Adrenal gland (tissue), 12 donors: Measurements from ENCODE around the gene FBLN7. TPM values are rescaled to one million over a fixed set of nuclear protein-coding genes. Genes with fewer than 3 reads are reported as not detected.

Experiments used
- DNase-seq, 7 donors: peaks; one replicate each; pipeline ENCODE4 v3.0.0-alpha.2; 2019 to 2020
- H3K27ac ChIP-seq, 5 donors: fragments of 200-600 bp; sonication (generic) in 4 of 5; 1 replicate in 3 of 5; 2 replicates in 2 of 5; pipeline versions ENCODE4 v1.5.1 to v1.8.0; 2016 to 2020; ENCODE audit warnings: mild to moderate bottlenecking in 1 of 5
- H3K27me3 ChIP-seq: fragments of 200-600 bp; 2 replicates; pipeline ENCODE4 v1.8.0; 2021
- H3K36me3 ChIP-seq, 2 donors: fragments of 200-600 bp; replicated peaks in 1 of 2; 1 replicate in 1 of 2; 2 replicates in 1 of 2; pipeline versions ENCODE4 v1.5.1 to v1.8.0; 2018 to 2022
- H3K4me1 ChIP-seq, 2 donors: fragments of 200-600 bp; replicated peaks in 1 of 2; 1 replicate in 1 of 2; 2 replicates in 1 of 2; pipeline versions ENCODE4 v1.5.1 to v1.8.0; 2018 to 2021
- H3K4me3 ChIP-seq, 4 donors: fragments of 200-600 bp; sonication (generic) in 3 of 4; one replicate each; pipeline ENCODE4 v1.5.1; 2016 to 2018
- H3K9me3 ChIP-seq, 3 donors: fragments of 200-600 bp; sonication (generic) in 1 of 3; replicated peaks in 1 of 3; 1 replicate in 2 of 3; 2 replicates in 1 of 3; pipeline versions ENCODE4 v1.5.1 to v1.8.0; 2016 to 2021
- POLR2A ChIP-seq, 2 donors: fragments of 450-650 bp; IDR thresholded peaks; one replicate each; pipeline ENCODE4 v1.6.1; 2017; ENCODE audit warnings: antibody characterized with exemption in 2 of 2, mild to moderate bottlenecking in 2 of 2, moderate library complexity in 1 of 2
- WGBS, 4 donors: extraction: QIAGEN DNeasy Blood & Tissue Kit in 2 of 4; methylation state at CpG; one replicate each; pipeline versions ENCODE4 v1.1.5 to v1.1.7; 2013 to 2017; 5-methylcytosine and 5-hydroxymethylcytosine counted together
- intact Hi-C, 2 donors: fragments of 100-400 bp; cut with DNase I; formaldehyde crosslinking; loops; one replicate each; pipeline versions ENCODE4 v1.14.1 to v1.15.0; 2022 to 2023
- polyA plus RNA-seq, 3 donors: library from polyadenylated mRNA; stranded (reverse); fragments of 200-250 nt in 2 of 3; fragments of 350-450 nt in 1 of 3; fragmentation: Illumina TruSeq in 1 of 3; extraction: RNeasy Lipid Tissue Mini Kit (QIAGEN cat#74804) in 1 of 3; gene quantifications; one replicate each; pipeline ENCODE4 v1.2.3, GENCODE V29; 2013 to 2014
- total RNA-seq, 9 donors: library from RNA; depleted of rRNA in 4 of 9; stranded (reverse); fragments of >200 nt in 4 of 9; fragments of 120-200 nt in 1 of 9; fragmentation: NEBNext Ultra II Directional in 1 of 9; extraction: Animal tissue kit (Norgen Biotek cat#: 25700) in 1 of 9; gene quantifications; one replicate each; pipeline versions ENCODE4 v1.1.0 to v1.2.4, GENCODE V29; 2013 to 2023
- TF ChIP-seq, protein P1 (sequence below), 6 experiments: fragments of 450-650 bp in 4 of 6; fragments of 200-600 bp in 2 of 6; sonication (generic) in 1 of 6; IDR thresholded peaks; 1 replicate in 5 of 6; 2 replicates in 1 of 6; pipeline versions ENCODE4 v1.5.1 to v1.8.0; 2016 to 2021; ENCODE audit warnings: antibody characterized with exemption in 6 of 6, mild to moderate bottlenecking in 2 of 6, moderate library complexity in 1 of 6
- donor health status: healthy with polysubstance abuse.
- donor health status: Bipolar disorder and iron deficiency.
- donor health status: DM: yes; HTN: yes; CAD: no.
- donor health status: DM: no; HTN: no; CAD: no.
- donor health status: DM: no; HTN: no; CAD: no.
- donor health status: DM: yes; HTN: yes; CAD: no.

FBLN7 gene
- total and polyA plus RNA-seq, 12 donors = 0.50 to 12.6 (median 6.4) TPM

DNA sequence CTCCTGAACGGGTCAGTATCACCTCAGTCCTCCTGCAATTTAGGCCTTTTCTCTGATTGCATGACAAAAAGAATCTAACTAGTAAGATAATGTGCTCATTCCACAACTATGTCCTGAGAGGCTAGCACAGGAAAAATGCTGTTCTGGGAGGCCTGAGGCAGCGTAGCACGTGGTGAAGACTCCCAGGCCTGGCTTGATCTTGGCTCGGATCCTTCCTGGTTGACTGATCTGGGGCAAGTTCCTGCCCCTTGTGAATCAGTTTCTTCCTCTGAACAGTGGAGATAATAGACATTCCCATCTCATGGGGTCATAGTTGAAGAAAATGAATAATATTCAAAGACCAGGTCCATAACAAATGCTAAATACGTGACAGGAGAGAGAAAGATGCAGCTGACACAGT, 12.3 kb downstream of the FBLN7 start:
- Histone ChIP-seq H3K9me3 (no peaks in the 10 kb centered on the region), H3K27ac (peak overlapping the region in 1 of 5 donors; percentile 53), H3K36me3 (no peaks in the 10 kb centered on the region), H3K4me3 (no peak overlapping the region), H3K27me3 (no peaks in the 10 kb centered on the region), H3K4me1 (no peaks in the 10 kb centered on the region)
- intact Hi-C loops = no loop called here
- TF ChIP-seq, protein P1, sequence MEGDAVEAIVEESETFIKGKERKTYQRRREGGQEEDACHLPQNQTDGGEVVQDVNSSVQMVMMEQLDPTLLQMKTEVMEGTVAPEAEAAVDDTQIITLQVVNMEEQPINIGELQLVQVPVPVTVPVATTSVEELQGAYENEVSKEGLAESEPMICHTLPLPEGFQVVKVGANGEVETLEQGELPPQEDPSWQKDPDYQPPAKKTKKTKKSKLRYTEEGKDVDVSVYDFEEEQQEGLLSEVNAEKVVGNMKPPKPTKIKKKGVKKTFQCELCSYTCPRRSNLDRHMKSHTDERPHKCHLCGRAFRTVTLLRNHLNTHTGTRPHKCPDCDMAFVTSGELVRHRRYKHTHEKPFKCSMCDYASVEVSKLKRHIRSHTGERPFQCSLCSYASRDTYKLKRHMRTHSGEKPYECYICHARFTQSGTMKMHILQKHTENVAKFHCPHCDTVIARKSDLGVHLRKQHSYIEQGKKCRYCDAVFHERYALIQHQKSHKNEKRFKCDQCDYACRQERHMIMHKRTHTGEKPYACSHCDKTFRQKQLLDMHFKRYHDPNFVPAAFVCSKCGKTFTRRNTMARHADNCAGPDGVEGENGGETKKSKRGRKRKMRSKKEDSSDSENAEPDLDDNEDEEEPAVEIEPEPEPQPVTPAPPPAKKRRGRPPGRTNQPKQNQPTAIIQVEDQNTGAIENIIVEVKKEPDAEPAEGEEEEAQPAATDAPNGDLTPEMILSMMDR (IDR thresholded peaks at IDR 0.05) = no peak
- no peak for TF ChIP-seq POLR2A (IDR thresholded peaks at IDR 0.05)
- WGBS, 4 donors = 58 to 79% (median 69%) methylated on average over 5 of the region's 5 CpGs
- DNase-seq = peak in 5 of 7 donors; percentile 25 to 67 (median 34)

DNA sequence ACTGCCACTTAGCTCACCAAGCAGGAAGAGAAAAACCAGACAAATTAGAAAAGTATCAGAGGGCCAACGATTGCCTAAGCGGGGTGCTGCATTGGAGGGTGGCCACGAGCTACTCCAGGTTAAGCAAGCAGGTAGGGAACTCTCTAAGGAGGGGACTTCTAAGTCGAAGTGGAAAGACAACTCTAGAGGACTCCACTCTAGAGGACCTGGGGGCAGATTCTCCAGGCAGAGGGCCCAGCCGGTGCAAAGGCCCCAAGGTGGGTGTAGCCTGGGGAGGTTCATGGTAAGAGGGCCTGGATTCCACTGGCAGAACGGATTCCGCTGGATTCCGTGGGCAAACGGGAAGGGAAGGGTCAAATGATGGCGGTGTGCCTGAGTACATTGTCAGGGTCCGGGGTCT, 12.7 kb downstream of the FBLN7 start:
- Histone ChIP-seq H3K4me1 (no peaks in the 10 kb centered on the region), H3K9me3 (no peaks in the 10 kb centered on the region), H3K27ac (peak overlapping the region in 1 of 5 donors; percentile 53), H3K27me3 (no peaks in the 10 kb centered on the region), H3K4me3 (no peak overlapping the region), H3K36me3 (no peaks in the 10 kb centered on the region)
- peak in 2 of 7 donors; percentile 13 to 29 for DNase-seq
- intact Hi-C loops = no loop called here
- WGBS, 4 donors = 91 to 93% (median 92%) methylated on average over 11 of the region's 11 CpGs
- TF ChIP-seq POLR2A (IDR thresholded peaks at IDR 0.05) = no peak
- TF ChIP-seq, protein P1 (IDR thresholded peaks at IDR 0.05) = no peak

DNA sequence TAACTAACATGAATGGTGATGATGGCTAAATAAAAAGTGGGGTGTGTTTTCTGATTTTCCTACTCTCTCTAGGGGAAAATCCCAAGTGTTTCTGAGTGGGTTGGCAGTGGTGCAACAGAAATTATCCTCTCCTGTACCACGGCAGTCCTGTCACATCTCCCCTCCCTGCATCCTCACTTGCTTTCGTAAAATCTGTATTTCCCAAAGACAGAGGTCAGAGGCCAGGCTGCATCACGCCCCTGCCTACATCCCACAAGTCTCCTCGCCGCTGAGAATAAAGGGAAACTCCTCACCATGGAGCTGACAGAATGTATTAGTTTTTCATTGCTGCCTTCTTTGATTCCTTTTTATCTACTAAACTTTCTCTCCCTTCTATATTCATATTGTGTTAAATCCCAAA, 13.1 kb downstream of the FBLN7 start:
- peak in 1 of 7 donors; percentile 20 for DNase-seq
- no peak for TF ChIP-seq POLR2A (IDR thresholded peaks at IDR 0.05)
- TF ChIP-seq, protein P1 (IDR thresholded peaks at IDR 0.05) = no peak
- no peaks in the 10 kb centered on the region for H3K9me3 ChIP-seq
- H3K4me1 ChIP-seq = no peaks in the 10 kb centered on the region
- no peak overlapping the region for H3K4me3 ChIP-seq
- no peaks in the 10 kb centered on the region for H3K36me3 ChIP-seq
- H3K27ac ChIP-seq = no peak overlapping the region
- H3K27me3 ChIP-seq = no peaks in the 10 kb centered on the region
- intact Hi-C loops = no loop called here
- 93 to 95% (median 94%) methylated on average over 5 of the region's 5 CpGs for WGBS, 4 donors

DNA sequence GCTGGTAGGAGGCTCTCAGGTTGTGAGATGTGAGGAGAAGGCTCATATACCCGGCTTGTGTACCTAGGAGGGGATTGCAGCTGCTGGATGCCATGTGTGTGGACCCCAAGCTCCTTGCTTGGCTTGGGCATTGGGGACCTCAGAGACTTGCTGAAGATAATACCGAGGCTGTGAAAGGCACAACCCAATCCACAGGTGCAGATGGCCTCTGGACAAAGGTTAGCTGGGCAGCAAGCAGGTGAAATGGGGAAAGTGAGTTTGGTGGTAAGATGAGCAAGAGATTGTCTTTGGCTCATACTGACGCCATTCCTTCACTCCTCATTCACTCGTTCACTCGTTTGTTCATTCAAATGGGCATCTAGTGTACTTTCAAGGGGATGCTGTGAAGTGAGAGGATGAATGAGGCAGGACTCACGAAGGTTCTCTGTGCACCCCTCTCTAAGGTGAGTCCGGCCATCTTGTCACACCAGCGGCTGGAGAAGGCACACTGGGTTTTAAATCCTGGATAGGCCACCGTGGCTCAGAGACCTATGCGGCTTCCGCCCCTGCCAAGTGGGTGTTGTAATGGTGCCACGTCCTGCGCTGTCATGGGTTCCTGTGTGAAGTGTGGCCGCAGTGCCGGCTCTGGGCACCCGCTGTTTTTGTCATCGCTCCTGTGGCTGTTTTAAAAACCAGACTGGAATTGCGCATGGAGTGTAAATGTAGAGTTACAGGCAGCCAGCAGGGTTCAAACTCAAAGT, 13.7 kb downstream of the FBLN7 start:
- WGBS, 4 donors = 95 to 97% (median 96%) methylated on average over 17 to 18 of the region's 18 CpGs
- H3K27ac ChIP-seq = no peak overlapping the region
- H3K4me1 ChIP-seq = no peaks in the 10 kb centered on the region
- TF ChIP-seq, protein P1 (IDR thresholded peaks at IDR 0.05) = no peak
- no peak for TF ChIP-seq POLR2A (IDR thresholded peaks at IDR 0.05)
- H3K36me3 ChIP-seq = no peaks in the 10 kb centered on the region
- no peak overlapping the region for H3K4me3 ChIP-seq
- H3K27me3 ChIP-seq = no peaks in the 10 kb centered on the region
- intact Hi-C loops = no loop called here
- H3K9me3 ChIP-seq = no peaks in the 10 kb centered on the region
- peak in 3 of 7 donors; percentile 4 to 27 (median 4) for DNase-seq
